GM18951 (cell line): Measurements from ENCODE around the gene CDH20.

Source experiments
- POLR2A ChIP-seq: IDR thresholded peaks from 4 replicates; pipeline ENCODE4 v1.6.1; 2011; ENCODE audit warnings: mild to moderate bottlenecking; ENCODE audit not compliant: insufficient read length, insufficient read depth; ENCODE audit errors: extremely low read depth
- in situ Hi-C: fragments of 300-500 bp; cut with MboI; formaldehyde crosslinking; loops from one replicate; pipeline ENCODE4 v1.12.0; 2022; ENCODE audit warnings: low sequenced_read_pairs, mixed read lengths, inconsistent platforms; ENCODE audit not compliant: unreplicated experiment

The CDH20 gene

DNA sequence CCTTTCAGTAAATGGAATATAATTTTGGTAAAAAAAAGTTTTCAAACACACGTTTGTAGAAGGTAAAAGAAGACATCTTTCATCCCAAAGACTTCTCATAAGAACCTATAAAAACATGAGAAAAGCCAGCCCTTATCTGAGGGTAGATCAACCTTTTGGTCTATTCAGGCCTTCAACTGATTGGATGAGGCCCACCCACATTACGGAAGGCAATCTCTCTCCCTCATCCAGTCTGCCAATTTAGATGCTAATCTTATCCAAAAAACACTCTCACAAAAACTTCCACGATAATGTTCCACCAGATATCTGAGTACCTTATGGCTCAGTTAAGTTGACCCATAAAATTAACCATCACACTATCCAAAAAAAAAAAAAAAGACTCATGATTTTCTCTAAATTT is 2.2 kb upstream of the CDH20 start:
- in situ Hi-C loops: no loop called here

DNA sequence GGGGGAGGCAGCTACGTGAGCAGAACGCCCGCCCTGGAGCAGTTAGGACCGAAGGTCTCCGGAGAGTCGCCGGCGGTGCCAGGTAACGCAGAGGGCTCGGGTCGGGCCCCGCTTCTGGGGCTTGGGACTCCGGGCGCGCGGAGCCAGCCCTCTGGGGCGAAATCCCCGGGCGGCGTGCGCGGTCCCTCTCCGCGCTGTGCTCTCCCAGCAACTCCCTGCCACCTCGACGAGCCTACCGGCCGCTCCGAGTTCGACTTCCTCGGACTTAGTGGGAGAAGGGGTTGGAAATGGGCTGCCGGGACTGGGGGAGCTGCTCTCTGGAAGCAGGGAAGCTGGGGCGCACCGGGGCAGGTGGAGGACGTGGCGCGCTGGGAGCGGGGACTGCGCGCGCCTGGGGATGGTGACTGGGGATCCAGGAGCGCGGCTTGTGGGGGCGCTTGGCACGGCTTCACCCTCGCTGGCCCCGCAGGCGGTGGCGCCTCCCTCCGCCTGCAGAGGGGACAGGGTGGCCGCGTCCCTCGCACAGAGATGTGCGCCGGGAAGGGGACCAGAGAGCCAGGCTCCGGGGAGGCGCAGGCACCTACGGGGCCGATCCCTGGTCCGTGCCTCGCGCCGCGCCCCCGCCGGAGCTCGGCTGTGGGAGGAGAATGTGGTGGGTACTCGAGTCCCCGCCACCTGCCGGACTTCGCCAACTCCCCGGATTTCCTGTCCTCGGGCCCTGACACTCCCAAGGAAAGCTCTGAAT is 688 bp downstream of the CDH20 start:
- in situ Hi-C loops: no loop called here
- no peak for TF ChIP-seq POLR2A

More for the DNA sequence above, 2.2 kb upstream of the CDH20 start:
- no peak for TF ChIP-seq POLR2A

DNA sequence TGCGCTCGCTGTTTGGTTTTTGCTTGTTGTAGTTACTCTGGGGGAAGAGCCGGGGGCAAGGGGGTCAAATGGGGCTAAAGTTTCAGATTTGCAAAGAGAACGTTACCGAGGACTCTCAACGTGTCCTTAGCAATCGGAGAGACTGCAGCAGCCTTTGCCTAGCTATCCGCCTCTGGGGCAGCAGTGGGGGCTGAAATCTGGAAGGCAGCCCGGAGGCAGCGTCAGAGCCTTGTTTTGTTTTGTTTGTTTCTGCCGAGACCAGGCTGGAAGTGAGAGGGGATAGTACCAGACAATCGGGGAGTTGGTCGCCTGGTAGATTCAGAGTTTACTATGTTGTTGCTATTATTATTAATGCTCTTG is 1.2 kb downstream of the CDH20 start:
- no peak for TF ChIP-seq POLR2A
- in situ Hi-C loops: no loop called here

DNA sequence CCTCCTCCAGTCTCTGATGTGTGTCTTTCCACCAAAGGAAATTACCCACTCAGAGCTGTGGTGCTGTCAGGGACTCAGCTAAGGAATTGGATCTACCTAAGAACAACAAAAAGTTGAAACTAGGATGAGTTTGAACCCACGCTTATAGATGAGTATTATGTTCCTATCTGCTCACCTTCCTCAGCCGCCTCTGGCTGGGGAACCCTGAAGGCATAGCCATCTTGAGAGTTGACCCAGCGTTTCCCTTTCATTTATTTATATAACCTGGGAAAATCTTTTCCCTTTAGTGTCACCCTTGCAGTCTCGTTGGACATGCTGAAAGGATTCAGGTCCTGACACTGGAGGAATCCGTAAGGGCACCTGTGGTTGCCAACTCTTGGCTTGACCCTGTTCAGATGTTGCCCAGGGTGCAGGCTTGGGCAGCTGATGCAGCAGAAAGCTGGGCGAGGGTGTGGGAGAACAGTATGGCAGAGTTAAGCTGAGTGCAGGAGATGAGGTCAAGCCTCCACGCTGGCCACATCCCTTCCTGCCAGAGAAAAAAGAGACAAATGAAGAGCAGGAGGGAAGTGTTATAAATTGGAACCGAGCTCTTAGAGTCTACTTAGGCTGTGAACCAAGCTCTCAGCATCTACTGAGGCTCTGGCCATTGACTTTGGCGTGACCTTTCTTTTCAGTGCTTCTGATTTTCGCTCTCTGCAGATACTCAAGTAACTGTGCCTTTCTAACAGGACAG is 1.9 kb downstream of the CDH20 start:
- TF ChIP-seq POLR2A: no peak
- in situ Hi-C loops: no loop called here

DNA sequence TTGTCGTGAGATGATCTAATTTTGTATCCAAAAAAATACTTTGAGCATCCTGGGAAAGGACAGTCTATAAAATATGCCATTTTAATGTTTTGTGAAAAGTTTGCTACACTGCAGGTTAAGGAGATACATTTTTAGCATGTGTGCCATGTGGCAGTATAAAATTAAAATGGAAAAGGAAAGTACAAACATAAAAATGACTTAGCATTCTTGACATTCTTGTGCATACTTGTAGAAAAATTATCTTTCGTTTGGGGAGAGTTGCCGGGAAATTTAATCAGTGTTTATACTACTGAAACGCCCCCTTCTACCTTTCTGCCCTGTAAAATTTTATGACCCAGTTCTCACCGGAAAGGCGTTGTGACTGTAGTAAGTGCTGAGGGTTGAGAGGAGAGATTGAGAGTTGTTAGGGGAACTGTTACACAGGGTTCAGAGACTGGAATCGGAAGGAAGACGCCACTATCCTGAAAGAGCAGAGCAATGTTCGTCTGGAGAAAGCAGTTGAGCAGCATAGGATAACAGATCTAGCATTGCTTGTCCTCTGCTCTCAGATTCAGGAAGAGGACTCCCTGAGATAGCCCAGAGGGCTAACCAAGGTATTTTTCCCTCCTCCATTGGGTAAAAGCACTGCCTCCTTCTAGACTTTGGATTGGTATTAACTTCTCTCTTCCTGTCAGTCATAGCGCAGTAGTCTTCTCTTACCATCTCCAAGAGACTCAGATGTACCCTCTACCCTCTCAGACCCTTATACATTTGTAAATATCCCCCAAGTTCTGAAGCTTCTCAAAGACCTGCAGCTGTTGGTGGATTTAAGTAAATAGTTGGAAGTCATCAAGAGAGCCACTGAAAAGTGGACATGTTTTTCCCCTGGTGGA is 2.7 kb downstream of the CDH20 start:
- TF ChIP-seq POLR2A: no peak
- in situ Hi-C loops: no loop called here

DNA sequence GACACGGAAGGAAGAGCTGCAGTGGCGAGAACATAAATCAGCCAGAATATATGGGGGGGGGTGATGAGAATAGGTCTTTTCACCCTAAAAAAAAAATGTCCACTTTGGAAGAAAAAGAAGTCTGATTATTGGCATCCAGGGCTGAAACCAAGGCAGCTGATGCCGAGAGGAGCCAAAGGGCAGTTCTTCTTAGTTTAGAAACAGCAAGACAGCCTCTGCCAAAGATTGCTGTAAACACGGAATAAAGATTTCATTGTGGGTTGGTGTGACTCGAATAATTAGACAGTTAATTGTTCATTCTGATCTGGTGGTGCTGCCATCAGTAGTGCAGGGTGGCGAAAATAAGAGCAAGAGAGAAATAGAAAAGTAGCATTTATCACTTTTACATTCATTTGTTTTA is 3.5 kb downstream of the CDH20 start:
- in situ Hi-C loops: no loop called here
- TF ChIP-seq POLR2A: no peak

DNA sequence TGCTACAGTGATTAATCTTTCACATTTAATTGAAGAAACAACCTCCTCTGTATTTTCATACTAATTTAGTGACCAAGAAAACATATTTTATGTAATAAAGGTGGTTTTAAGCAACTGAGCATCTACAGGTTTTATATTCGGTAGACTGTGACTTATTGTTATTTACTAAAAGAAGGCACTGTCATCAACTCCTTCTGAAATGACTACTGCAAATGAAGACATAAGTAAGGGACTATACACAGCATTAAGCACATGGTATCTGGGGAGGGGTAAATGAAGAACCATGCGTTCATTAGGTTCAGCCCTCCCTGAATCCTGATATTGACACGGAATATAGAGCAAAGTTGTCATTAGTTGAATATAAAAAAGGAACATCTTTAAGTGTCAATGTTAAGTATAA is 4.3 kb downstream of the CDH20 start:
- in situ Hi-C loops: no loop called here
- TF ChIP-seq POLR2A: no peak

DNA sequence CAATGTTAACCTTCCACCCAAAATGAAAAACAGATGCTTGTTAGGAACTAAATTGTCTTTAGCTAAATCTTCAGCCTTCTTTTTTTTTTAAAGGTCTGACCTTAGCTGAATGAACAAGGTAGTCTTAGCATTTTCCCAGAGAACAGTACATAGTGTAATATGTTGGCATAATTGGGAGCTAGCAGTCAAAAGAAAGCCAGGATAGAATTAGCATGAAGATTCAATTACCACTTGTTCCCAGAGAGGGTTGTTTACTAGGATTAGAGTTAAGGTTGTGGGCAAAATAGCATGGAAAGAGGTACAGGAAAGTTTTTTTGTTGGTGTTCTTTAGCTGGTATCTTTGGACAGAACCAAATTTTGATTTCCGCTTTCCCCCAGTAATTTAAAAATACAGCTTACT is 6.9 kb downstream of the CDH20 start:
- TF ChIP-seq POLR2A: no peak
- in situ Hi-C loops: no loop called here

DNA sequence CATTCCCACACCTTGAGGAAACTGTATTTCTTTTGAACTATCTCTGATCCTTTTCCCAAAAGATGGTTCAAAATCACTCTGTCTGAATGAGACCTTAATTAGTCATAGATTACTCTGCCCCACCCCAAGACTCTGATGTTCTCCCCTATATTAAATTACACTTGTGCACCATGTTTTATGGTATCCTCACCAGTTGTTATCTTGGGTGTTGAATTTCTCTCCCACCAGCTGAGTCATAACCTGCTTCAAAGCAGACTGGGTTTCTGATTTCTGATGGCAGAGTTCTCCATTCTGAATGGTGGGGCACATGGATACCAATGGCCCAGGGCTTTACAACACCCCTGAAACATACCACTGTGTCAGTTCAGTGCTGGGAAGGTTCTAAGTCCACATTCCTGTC is 15.0 kb downstream of the CDH20 start:
- in situ Hi-C loops: no loop called here
- no peak for TF ChIP-seq POLR2A

DNA sequence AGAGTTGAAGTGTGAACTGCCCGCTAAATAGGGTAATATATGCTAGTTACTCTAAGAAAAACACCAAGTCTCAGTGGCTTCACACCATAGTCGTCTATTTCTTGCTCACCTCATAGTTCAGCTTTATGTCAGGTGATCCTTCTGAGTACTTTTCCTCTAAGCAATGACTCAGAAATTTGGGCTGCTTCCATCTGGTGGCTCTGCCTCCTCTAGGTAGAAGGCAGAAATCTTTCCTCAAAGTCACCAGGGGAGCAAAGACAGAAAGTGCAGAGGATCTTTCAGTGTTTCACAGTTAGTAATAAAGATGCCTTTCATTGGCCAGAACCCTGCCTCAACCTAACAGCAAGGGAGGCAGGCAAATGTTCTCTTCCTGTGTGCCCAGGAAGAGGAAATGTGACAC is 17.3 kb downstream of the CDH20 start:
- in situ Hi-C loops: no loop called here
- TF ChIP-seq POLR2A: no peak

DNA sequence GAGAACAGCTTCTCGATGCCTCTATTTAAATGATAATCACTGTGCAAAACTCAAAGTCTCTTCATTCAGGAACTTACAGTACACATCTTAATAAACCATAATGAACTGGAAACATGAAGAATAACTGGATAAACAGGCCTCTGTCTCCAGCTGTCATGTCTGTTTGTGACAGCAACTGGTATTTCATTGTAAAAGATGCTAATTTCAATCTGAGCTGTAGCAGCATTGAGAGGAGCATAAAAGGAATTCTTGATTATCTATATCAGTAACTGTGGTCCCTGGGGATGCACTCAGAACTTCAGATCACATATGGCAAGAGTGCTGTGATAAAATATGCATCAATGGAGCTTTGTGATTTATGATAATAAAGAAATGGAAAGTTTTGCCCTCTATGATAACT is 18.8 kb downstream of the CDH20 start:
- no peak for TF ChIP-seq POLR2A
- in situ Hi-C loops: no loop called here

DNA sequence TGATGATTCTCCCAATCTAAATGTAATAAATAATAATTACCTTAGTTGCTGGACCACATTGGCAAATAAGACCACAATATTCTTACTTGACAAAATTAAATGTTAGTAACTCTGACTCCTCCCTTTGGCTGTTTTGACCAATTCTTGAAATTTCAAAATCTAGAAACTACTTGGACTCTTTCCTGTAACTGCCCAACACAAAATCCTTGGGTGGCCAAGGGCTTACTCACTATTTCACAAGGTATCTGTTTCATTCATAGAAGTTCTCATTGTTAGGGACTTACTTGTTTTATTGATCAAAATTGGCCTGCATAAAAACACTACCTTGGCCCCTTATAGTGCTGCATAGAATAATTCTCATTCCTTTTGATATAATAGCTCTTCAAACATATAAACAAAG is 19.4 kb downstream of the CDH20 start:
- in situ Hi-C loops: no loop called here
- TF ChIP-seq POLR2A: no peak
